Caco-2 (cell line): Measurements from ENCODE around the gene GPATCH8. TPM values are rescaled to one million over a fixed set of nuclear protein-coding genes. Genes with fewer than 3 reads are reported as not detected.

Source experiments
- BruUV-seq: library from RNA; stranded (reverse); fragments of 400-500 nt; replicated peaks from 2 replicates; lab custom pipeline; 2021; lab: Mats Ljungman, UMichigan
- CTCF ChIA-PET: fragments of 300-600 bp; sonication (Branson Sonifier 250); formaldehyde crosslinking; loops from one replicate; lab custom pipeline; 2022; ENCODE audit warnings: antibody characterized with exemption; lab: Charles Lee
- POLR2A ChIA-PET: fragments of 300-600 bp; sonication (Branson Sonifier 250); formaldehyde crosslinking; loops from one replicate; lab custom pipeline; 2022; ENCODE audit warnings: antibody characterized with exemption; lab: Charles Lee
- DNase-seq, 2 experiments: peaks; one replicate each; pipeline versions ENCODE4 v3.0.0 to v3.0.0-alpha.2; 2020 to 2022
- H3K27me3 ChIP-seq: replicated peaks from 2 replicates; pipeline ENCODE4 v1.6.0; 2011; ENCODE audit warnings: low read length; ENCODE audit not compliant: control insufficient read depth, insufficient read depth
- H3K36me3 ChIP-seq: 2 replicates; pipeline ENCODE4 v1.5.1; 2011; ENCODE audit warnings: low read length; ENCODE audit not compliant: control insufficient read depth, insufficient read depth
- H3K4me1 ChIP-seq: fragments of 250-450 bp; sonication (Bioruptor Pico); 2 replicates; pipeline ENCODE4 v1.5.1; 2020; ENCODE audit warnings: mild to moderate bottlenecking
- H3K4me3 ChIP-seq: 2 replicates; pipeline ENCODE4 v1.5.1; 2011; ENCODE audit warnings: low read depth, mild to moderate bottlenecking, control low read depth, low read length
- H3K9me3 ChIP-seq: fragments of 250-450 bp; sonication (Bioruptor Pico); 2 replicates; pipeline ENCODE4 v1.5.1; 2020; ENCODE audit warnings: mild to moderate bottlenecking, moderate library complexity
- H3K27ac Mint-ChIP-seq: one replicate; pipeline ENCODE4 v1.8.0; 2022; ENCODE audit warnings: mixed read lengths; ENCODE audit not compliant: unreplicated experiment
- H3K27me3 Mint-ChIP-seq: one replicate; pipeline ENCODE4 v1.8.0; 2022; ENCODE audit warnings: mixed read lengths; ENCODE audit not compliant: insufficient read depth, unreplicated experiment
- H3K36me3 Mint-ChIP-seq: one replicate; pipeline ENCODE4 v1.8.0; 2022; ENCODE audit warnings: mild to moderate bottlenecking, mixed read lengths; ENCODE audit not compliant: insufficient read depth, unreplicated experiment
- H3K4me1 Mint-ChIP-seq: one replicate; pipeline ENCODE4 v1.8.0; 2022; ENCODE audit warnings: low read depth, mixed read lengths; ENCODE audit not compliant: unreplicated experiment
- H3K4me3 Mint-ChIP-seq: one replicate; pipeline ENCODE4 v1.8.0; 2022; ENCODE audit warnings: mild to moderate bottlenecking, moderate library complexity, mixed read lengths; ENCODE audit not compliant: unreplicated experiment
- H3K9me3 Mint-ChIP-seq: one replicate; pipeline ENCODE4 v1.8.0; 2022; ENCODE audit warnings: mixed read lengths; ENCODE audit not compliant: unreplicated experiment
- intact Hi-C: fragments of 100-400 bp; cut with micrococcal nuclease; formaldehyde crosslinking; loops from one replicate; pipeline ENCODE4 v1.10.0; 2022; ENCODE audit not compliant: unreplicated experiment
- total RNA-seq: library from RNA; stranded (reverse); gene quantifications from 2 replicates; pipeline ENCODE4 v1.2.3, GENCODE V29; 2022
- TF ChIP-seq, protein P1 (sequence below), 2 experiments: fragments of 200-600 bp in 1 of 2; IDR thresholded peaks; 1 replicate in 1 of 2; 2 replicates in 1 of 2; pipeline versions ENCODE4 v1.5.1 to v1.8.0; 2011 to 2022; ENCODE audit warnings: antibody characterized with exemption in 1 of 2, control low read depth in 1 of 2, inconsistent platforms in 1 of 2, low read depth in 1 of 2, low read length in 1 of 2, mild to moderate bottlenecking in 1 of 2, moderate library complexity in 1 of 2; ENCODE audit not compliant: insufficient read depth in 1 of 2, severe bottlenecking in 1 of 2, unreplicated experiment in 1 of 2

GPATCH8 gene
- total RNA-seq, 1 experiment from 2014 or later, result 53.4 TPM

- TF ChIP-seq, protein P1, sequence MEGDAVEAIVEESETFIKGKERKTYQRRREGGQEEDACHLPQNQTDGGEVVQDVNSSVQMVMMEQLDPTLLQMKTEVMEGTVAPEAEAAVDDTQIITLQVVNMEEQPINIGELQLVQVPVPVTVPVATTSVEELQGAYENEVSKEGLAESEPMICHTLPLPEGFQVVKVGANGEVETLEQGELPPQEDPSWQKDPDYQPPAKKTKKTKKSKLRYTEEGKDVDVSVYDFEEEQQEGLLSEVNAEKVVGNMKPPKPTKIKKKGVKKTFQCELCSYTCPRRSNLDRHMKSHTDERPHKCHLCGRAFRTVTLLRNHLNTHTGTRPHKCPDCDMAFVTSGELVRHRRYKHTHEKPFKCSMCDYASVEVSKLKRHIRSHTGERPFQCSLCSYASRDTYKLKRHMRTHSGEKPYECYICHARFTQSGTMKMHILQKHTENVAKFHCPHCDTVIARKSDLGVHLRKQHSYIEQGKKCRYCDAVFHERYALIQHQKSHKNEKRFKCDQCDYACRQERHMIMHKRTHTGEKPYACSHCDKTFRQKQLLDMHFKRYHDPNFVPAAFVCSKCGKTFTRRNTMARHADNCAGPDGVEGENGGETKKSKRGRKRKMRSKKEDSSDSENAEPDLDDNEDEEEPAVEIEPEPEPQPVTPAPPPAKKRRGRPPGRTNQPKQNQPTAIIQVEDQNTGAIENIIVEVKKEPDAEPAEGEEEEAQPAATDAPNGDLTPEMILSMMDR (IDR thresholded peaks at IDR 0.05; ENCODE audit: insufficient read depth in 1 of 2, low read depth in 1 of 2, low read length in 1 of 2, severe bottlenecking in 1 of 2, unreplicated experiment in 1 of 2), result no peak
- CTCF ChIA-PET, result interaction anchor here (0.6 to 1.8 kb wide), 5 partner anchors 10 to 169 kb away, joined by 3 to 9 read pairs (median 5); partner anchors contain the start of genes FAM171A2 and SLC25A39
- Histone ChIP-seq H3K27me3 (no peaks in the 10 kb centered on the region), H3K9me3 (no peaks in the 10 kb centered on the region), H3K4me1 (no peaks in the 10 kb centered on the region), H3K4me3 (peak overlapping the region; percentile 33), H3K36me3 (peaks cover 2% of the 10 kb centered on the region; the same call in 1 of the 2 replicates)
- intact Hi-C loops, result no loop called here
- Mint-ChIP-seq H3K27me3 (no peaks in the 10 kb centered on the region), H3K36me3 (no peaks in the 10 kb centered on the region), H3K4me1 (no peaks in the 10 kb centered on the region), H3K9me3 (no peaks in the 10 kb centered on the region), H3K4me3 (peak overlapping the region; percentile 50), H3K27ac (no peak overlapping the region)
- BruUV-seq, result no TSS peak
- DNase-seq, result peak in 1 of 2 experiments; percentile 71
- POLR2A ChIA-PET, result interaction anchor here (0.7 kb wide), 1 partner anchor 10 kb away, joined by 3 read pairs; the partner anchor contains the start of gene FAM171A2
These were observed 149.4 kb downstream of the GPATCH8 start for GRCh38 chr17:44353672-44354331.

GRCh38 chr17:44352828-44353671 is 150.2 kb downstream of the GPATCH8 start:
- peak overlapping the region; percentile 50 for H3K4me3 Mint-ChIP-seq
- POLR2A ChIA-PET, result interaction anchor here (0.7 kb wide), 1 partner anchor 11 kb away, joined by 3 read pairs; the partner anchor contains the start of gene FAM171A2

More at GRCh38 chr17:44352828-44353671, 150.2 kb downstream of the GPATCH8 start:
- BruUV-seq, result no TSS peak
- TF ChIP-seq, protein P1 (IDR thresholded peaks at IDR 0.05; ENCODE audit: insufficient read depth in 1 of 2, low read depth in 1 of 2, low read length in 1 of 2, severe bottlenecking in 1 of 2, unreplicated experiment in 1 of 2), result no peak
- H3K36me3 ChIP-seq, result peaks cover 2% of the 10 kb centered on the region; the same call in 1 of the 2 replicates
- no peaks in the 10 kb centered on the region for H3K4me1 ChIP-seq
- no peaks in the 10 kb centered on the region for H3K9me3 Mint-ChIP-seq
- H3K27ac Mint-ChIP-seq, result no peak overlapping the region
- H3K4me3 ChIP-seq, result peak overlapping the region; percentile 33
- no peaks in the 10 kb centered on the region for H3K27me3 Mint-ChIP-seq
- CTCF ChIA-PET, result interaction anchor here (1.0 to 1.8 kb wide), 4 partner anchors 11 to 170 kb away, joined by 3 to 9 read pairs (median 5); partner anchors contain the start of genes FAM171A2 and SLC25A39
- DNase-seq, result no peak
- H3K9me3 ChIP-seq, result no peaks in the 10 kb centered on the region
- H3K27me3 ChIP-seq, result no peaks in the 10 kb centered on the region
- H3K4me1 Mint-ChIP-seq, result no peaks in the 10 kb centered on the region
- intact Hi-C loops, result no loop called here
- no peaks in the 10 kb centered on the region for H3K36me3 Mint-ChIP-seq
